ENCODE measurements around the gene HEYL. TPM values are rescaled to one million over a fixed set of nuclear protein-coding genes. Genes with fewer than 3 reads are reported as not detected.

Gene HEYL
- total and polyA plus RNA-seq, 2 of the 8 experiments (the other 6 are each of a cell fraction or from before 2014, with no cell fraction given), result 1.8 to 3.1 TPM

- Histone ChIP-seq H4K8ac (ENCODE audit: extremely low read depth, insufficient read depth, low read length) (no peak overlapping the region; the same call in 1 of the 2 replicates), H4K5ac (ENCODE audit: insufficient read length, low read depth, low read length) (no peak overlapping the region), H4K20me1 (replicated peaks in 1 of 2; ENCODE audit: control insufficient read depth in 1 of 2, insufficient read depth in 2 of 2, low read length in 2 of 2) (no peaks in the 10 kb centered on the region), H3K23ac (ENCODE audit: insufficient read length) (no peak overlapping the region), H3K4ac (replicated peaks; ENCODE audit: insufficient read length, low read depth, low read length) (no peak overlapping the region), H2BK15ac (ENCODE audit: low read length) (no peak overlapping the region), H2AK5ac (ENCODE audit: low read depth, low read length) (no peak overlapping the region), H2BK20ac (ENCODE audit: low read length) (no peak overlapping the region), H3K14ac (ENCODE audit: insufficient read length) (no peak overlapping the region), H3K79me2 (ENCODE audit: control insufficient read depth in 1 of 2, insufficient read depth in 2 of 2, low read length in 2 of 2) (no peaks in the 10 kb centered on the region), H3K18ac (ENCODE audit: extremely low read depth, low read length) (no peak overlapping the region), H3K79me1 (ENCODE audit: low read depth, low read length) (no peaks in the 10 kb centered on the region), H3K27ac (ENCODE audit: low read depth, low read length) (no peak overlapping the region), H4K91ac (replicated peaks; ENCODE audit: insufficient read length, low read length) (no peak overlapping the region), H3K27me3 (replicated peaks in 1 of 4; ENCODE audit: control insufficient read depth in 3 of 4, extremely low read depth in 1 of 4, insufficient read depth in 3 of 4, low read length in 3 of 4) (peaks cover 0 to 8% (median 4%) of the 10 kb centered on the region in 4 experiments; a peak in 3 of 7 replicates), H3K4me1 (replicated peaks in 1 of 4; ENCODE audit: control insufficient read depth in 3 of 4, insufficient read depth in 4 of 4, low read length in 3 of 4) (no peaks in the 10 kb centered on the region), H3K56ac (replicated peaks; ENCODE audit: insufficient read length, low read depth, low read length) (no peak overlapping the region), H2BK120ac (replicated peaks; ENCODE audit: low read depth, low read length) (no peak overlapping the region), H2AFZ (ENCODE audit: low read length) (no peak overlapping the region), H3K4me3 (ENCODE audit: extremely low read depth in 1 of 4, insufficient read depth in 2 of 4, low read depth in 3 of 4, low read length in 4 of 4) (no peak overlapping the region), H2BK12ac (ENCODE audit: low read depth, low read length) (no peak overlapping the region), H3K36me3 (ENCODE audit: control insufficient read depth in 2 of 4, insufficient read depth in 4 of 4, low read length in 3 of 4) (no peaks in the 10 kb centered on the region), H3K9me3 (ENCODE audit: insufficient read depth in 2 of 2, low read depth in 1 of 2, low read length in 1 of 2) (no peaks in the 10 kb centered on the region), H3K9ac (replicated peaks in 1 of 4; ENCODE audit: extremely low read depth in 1 of 4, low read depth in 3 of 4, low read length in 3 of 4) (no peak overlapping the region), H2BK5ac (ENCODE audit: low read depth, low read length) (no peak overlapping the region), H3K23me2 (ENCODE audit: low read depth, low read length) (no peaks in the 10 kb centered on the region), H3K4me2 (ENCODE audit: insufficient read depth in 1 of 2, low read depth in 2 of 2, low read length in 2 of 2) (no peak overlapping the region)
- 90% methylated on average over 2 of the region's 2 CpGs; no CpG with 5 or more reads in 1 of the 2 experiments for WGBS, 2 experiments (ENCODE audit: extremely low coverage in 1 of 2, insufficient coverage in 1 of 2, insufficient read length in 1 of 2, insufficient replicate concordance in 2 of 2, low coverage in 1 of 2, low lambda C conversion rate in 2 of 2, missing lambda C conversion rate in 1 of 2)
- CTCF ChIA-PET (ENCODE audit: partially characterized antibody), result interaction anchor here (0.8 to 17.8 kb wide), 12 partner anchors 15 to 288 kb away, joined by 3 to 469 read pairs (median 7); partner anchors contain the start of genes HEYL and NT5C1A
- FAIRE-seq, result no peak
- DNase-seq (ENCODE audit: low read depth in 1 of 2, low spot score in 2 of 2), result no peak
- POLR2A ChIA-PET (ENCODE audit: partially characterized antibody), result interaction anchor here (1.1 kb wide), 1 partner anchor 85 kb away, joined by 4 read pairs; no protein-coding TSS in a partner anchor
- TF ChIP-seq ATF2 (IDR thresholded peaks at IDR 0.05; ENCODE audit: low read length), result no peak
- no peak for TF ChIP-seq POU5F1 (IDR thresholded peaks at IDR 0.05; ENCODE audit: low read depth, low read length)
- no peak for TF ChIP-seq BCL11A (IDR thresholded peaks at IDR 0.05; ENCODE audit: low read depth in 2 of 2, low read length in 2 of 2)
Observed at GRCh38 chr1:39652554-39652953, 13.1 kb upstream of the HEYL start.
